ENCODE data around the gene APLNR.
"Not testable (repeated sequence)": the region's sequence is repeated elsewhere in the genome, so short reads cannot be mapped to it uniquely, and the experiment has no call there.

APLNR gene

DNA sequence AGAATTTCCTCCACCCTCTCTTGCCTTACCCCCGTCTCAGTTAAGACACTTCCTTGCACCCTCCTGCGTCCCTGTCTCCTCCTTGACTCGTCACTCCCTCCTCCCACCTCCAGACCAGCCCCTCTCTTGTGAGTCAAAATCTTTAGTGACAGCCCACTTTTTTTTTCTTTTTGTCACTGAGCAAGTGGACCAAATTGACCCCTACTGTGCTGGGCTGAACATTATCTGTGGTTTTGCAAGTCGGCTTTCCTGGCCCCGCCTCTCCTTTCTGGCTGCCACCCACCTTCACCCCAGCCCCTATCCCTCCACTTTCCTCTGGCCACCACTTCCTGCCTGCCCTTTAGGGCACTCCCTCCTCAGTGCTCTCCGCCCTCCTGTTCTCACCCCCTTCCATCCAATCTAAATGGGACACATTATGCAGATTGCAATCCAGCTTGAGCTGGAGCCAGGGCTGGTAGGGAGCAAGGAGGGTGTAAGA lies at the start of gene APLNR:
Gene APLNR, minus strand, starts transcription at position 47 of the 478 bp plus-strand sequence. CDS start 246 bp downstream, outside the sequence.
- H3K27ac Mint-ChIP-seq = no peak within 1 kb of the TSS
- H3K4me3 Mint-ChIP-seq = no peak within 1 kb of the TSS
- H3K27me3 Mint-ChIP-seq = peaks cover 46% of the 10 kb centered on the region
- peaks cover 2% of the 10 kb centered on the region for H3K4me1 Mint-ChIP-seq
- no peaks in the 10 kb centered on the region for H3K9me3 Mint-ChIP-seq
- no peaks in the 10 kb centered on the region for H3K36me3 Mint-ChIP-seq (ENCODE audit: low read depth)
- ATAC-seq (no peak), DNase-seq (no peak)

DNA sequence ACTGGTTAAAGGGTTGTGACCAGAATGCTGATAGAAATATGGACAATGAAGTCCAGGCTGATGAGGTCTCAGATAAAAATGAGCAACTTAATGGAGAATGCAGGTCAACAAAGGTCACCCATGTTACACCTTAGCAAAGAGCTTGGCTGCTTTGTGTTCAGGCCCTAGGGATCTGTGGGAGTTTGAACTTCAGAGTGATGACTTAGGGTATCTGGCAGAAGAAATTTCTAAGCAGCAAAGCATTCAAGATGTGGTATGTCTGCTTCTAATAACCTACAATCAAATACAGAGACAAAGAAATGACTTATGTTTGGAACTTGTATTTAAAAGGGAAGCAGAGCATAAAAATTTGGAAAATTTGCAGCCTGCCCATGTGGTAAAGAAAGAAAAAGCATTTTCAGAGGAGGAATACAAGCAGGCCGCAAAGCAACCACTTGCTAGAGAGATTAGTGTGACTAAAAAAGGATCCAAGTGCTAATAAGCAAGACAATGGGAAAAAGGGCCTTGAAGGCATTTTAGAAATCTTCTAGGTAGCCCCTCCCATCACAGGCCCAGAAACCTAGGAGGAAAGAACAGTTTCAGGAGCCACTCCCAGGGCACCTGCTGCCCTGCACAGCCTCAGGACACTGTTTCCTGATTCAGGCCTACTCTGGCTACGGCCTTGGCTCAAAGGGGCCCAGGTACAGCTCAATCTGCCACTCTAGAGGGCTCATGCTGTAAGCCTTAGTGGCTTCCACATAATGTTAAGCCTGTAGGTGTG lies 46.4 kb upstream of the APLNR start:
- peak; percentile 28 for ATAC-seq
- Mint-ChIP-seq H3K4me3 (no peak overlapping the region), H3K27ac (no peak overlapping the region), H3K9me3 (no peaks in the 10 kb centered on the region), H3K36me3 (ENCODE audit: low read depth) (no peaks in the 10 kb centered on the region), H3K4me1 (no peaks in the 10 kb centered on the region), H3K27me3 (peaks cover 5% of the 10 kb centered on the region)
- DNase-seq = no peak

DNA sequence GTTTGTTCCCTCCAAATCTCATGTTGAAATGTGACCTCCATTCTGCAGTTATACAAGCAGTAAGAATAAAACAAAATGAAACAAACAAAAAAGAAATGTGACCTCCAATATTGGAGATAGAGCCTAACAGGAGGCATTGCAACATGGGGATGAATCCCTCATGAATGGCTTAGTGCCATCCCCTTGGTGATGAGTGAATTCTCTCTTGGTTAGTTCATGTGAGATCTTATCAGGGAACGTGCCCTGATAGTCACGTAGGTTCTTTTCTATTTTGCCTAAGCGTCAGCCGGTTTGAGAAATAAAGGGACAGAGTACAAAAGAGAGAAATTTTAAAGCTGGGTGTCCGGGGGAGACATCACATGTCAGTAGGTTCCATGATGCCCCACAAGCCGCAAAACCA lies 44.5 kb upstream of the APLNR start:
- not testable (repeated sequence) for H3K27ac Mint-ChIP-seq; H3K4me1 Mint-ChIP-seq; H3K36me3 Mint-ChIP-seq (ENCODE audit: low read depth); DNase-seq; H3K9me3 Mint-ChIP-seq; ATAC-seq; H3K4me3 Mint-ChIP-seq
- peaks cover 18% of the 10 kb centered on the region for H3K27me3 Mint-ChIP-seq

DNA sequence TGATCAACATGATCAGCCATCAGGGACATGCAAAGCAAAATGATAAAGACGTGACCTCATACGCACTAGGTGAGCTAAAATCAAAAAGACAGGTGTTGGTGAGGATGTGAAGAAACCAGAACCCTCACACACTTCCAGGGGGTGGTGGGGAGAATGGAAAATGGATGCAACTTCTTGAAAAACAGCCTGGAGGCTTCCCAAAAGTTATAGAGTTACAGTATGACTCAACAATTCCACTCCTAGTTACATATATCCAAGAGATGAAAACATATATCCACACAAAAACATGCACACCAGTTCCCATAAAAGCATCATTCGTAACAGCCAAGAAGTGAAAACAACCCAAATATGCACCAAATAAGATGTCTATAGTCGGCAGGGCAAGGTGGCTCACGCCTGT lies 42.1 kb upstream of the APLNR start:
- peaks cover 4% of the 10 kb centered on the region for H3K4me1 Mint-ChIP-seq

DNA sequence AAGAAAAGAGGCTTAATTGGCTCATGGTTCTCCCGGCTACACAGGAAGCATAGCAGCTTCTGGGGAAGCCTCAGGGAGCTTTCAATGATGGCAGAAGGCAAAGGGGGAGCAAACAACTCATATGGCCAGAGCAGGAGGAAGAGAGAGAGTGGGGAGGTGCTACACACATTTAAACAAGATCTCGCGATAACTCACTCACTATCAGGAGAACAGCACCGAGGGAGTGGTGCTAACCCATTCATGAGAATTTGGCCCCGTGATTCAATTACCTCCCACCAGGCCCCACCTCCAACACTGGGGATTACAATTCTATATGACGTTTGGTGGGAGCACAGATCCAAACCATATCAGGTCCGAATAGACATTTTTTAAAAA lies 41.7 kb upstream of the APLNR start:
- Mint-ChIP-seq H3K4me3 (no peak overlapping the region), H3K27me3 (peaks cover 24% of the 10 kb centered on the region)

More for the DNA sequence above, 42.1 kb upstream of the APLNR start:
- Mint-ChIP-seq H3K36me3 (ENCODE audit: low read depth) (peaks cover 1% of the 10 kb centered on the region), H3K4me3 (no peak overlapping the region), H3K9me3 (peaks cover 3% of the 10 kb centered on the region), H3K27me3 (peaks cover 24% of the 10 kb centered on the region), H3K27ac (no peak overlapping the region)
- no peak for ATAC-seq
- no peak for DNase-seq

DNA sequence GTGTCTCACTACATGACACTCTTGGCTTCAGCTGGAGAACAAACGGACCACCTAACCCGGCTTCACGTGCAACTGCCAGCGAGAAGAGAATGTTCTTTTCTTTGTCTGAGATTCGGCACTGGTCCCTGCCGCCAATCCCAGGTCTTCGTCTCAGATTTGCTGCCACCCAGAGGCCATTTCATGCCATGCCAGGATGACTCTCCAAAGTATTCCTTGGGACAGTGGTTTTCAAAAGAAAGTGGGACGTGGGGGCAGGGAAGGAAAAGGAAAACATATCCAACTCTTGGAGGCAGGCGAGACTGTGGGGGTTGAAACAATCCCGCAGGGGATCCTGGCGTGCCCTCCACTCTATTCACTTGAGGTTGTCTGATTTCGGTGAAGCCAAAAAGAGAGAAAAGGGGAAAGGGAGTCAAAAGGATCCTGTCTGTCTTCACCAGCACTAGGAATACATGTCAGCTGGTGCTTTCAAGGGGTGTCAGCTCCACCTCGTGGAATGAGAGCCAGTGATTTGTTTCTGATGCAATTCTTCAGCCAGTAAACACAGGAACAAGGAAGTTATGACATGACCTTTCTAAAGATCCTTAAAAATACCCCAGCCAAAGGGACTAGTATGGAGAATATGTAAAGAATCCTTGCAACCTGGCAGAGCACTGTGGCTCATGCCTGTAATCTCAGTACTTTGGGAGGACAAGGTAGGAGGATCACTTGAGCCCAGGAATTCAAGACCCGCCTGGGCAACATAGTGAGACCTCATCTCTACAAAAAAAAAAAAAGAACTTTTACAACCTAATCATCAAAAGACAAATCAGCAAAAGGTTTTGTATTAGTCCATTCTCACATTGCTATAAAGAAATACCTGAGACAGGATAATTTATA lies 41.0 kb upstream of the APLNR start:
- peaks cover 8% of the 10 kb centered on the region for H3K9me3 Mint-ChIP-seq
- peaks cover 2% of the 10 kb centered on the region for H3K36me3 Mint-ChIP-seq (ENCODE audit: low read depth)
- H3K4me1 Mint-ChIP-seq = peaks cover 4% of the 10 kb centered on the region
- H3K27me3 Mint-ChIP-seq = peaks cover 24% of the 10 kb centered on the region
- DNase-seq (peak; percentile 46), ATAC-seq (peak; percentile 46)
- no peak overlapping the region for H3K4me3 Mint-ChIP-seq
- H3K27ac Mint-ChIP-seq = no peak overlapping the region

More for the DNA sequence above, 41.7 kb upstream of the APLNR start:
- DNase-seq (no peak), ATAC-seq (no peak)
- Mint-ChIP-seq H3K9me3 (peaks cover 3% of the 10 kb centered on the region), H3K27ac (no peak overlapping the region), H3K36me3 (ENCODE audit: low read depth) (peaks cover 2% of the 10 kb centered on the region), H3K4me1 (peaks cover 4% of the 10 kb centered on the region)

DNA sequence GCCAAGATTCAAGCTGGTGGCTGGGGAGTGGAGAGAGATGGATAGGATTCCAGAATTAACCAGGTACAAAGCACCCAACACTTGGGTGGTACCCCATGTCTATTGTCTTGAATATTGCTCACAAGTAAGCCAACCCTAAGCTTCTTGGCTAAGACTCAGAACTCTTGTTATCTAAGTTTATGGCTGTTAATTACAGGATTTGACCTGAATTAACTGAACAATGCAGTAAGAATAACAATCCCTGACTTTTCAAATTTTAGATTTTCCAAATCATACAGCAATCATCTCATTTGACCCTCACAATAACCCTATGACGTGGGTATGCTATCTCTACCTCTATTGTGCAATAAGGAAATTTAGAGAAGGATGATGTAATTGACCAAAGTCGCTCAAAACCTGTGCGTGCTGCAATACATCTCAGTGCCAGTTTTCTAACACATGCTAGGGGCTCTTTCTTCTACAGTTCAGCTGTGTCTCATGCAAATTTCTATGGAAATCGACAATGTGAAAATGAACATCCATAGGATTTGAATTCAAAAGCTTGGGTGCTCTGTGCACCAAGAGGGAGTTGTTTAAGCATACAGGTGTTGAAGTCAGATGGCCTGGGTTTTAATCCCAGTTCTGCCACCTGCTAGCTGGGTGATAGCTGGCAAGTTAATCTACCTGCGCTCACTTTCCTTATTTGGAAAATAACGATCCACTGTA lies 40.1 kb upstream of the APLNR start:
- peaks cover 2% of the 10 kb centered on the region for H3K36me3 Mint-ChIP-seq (ENCODE audit: low read depth)
- H3K4me3 Mint-ChIP-seq = no peak overlapping the region
- no peak overlapping the region for H3K27ac Mint-ChIP-seq
- DNase-seq = no peak
- H3K27me3 Mint-ChIP-seq = peaks cover 24% of the 10 kb centered on the region
- H3K4me1 Mint-ChIP-seq = peaks cover 4% of the 10 kb centered on the region
- no peak for ATAC-seq
- peaks cover 11% of the 10 kb centered on the region for H3K9me3 Mint-ChIP-seq

DNA sequence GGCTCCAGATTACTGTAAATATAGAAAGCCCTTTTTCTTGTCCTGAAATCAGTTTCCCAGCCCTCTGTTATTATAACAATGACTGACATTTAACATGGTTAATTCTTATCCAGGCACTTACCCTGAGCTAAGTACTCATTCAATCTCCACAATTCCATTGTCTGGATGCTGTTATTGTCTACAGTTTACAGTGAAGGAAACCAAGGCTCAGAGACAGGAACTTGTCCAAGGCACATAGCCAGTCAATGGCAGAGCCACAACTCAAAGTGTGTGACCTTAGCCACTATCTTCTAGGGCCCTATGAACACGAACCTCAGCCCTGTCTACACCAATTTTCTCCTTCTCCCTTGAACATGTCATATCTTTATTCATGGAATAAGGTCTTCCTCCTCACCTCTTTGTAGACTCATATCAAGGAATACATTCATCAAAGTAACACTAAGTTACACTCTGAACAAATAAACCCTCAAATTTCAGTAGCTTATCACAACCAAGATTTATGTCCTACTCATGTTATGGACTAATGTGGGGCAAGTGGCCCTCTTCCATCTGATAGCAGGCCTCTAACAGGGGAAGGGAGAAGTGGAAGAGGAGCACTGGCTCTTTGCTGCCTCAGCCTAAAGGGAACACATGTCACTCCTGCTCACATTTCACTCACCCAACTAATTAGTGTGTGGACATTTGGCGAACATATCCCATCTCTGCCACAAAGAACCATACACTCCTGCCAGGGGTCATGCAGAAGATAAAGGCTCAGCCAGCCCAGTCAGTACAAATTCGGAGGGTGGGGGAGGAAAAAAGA lies 39.3 kb upstream of the APLNR start:
- Mint-ChIP-seq H3K4me1 (peaks cover 4% of the 10 kb centered on the region), H3K4me3 (no peak overlapping the region), H3K27me3 (peaks cover 24% of the 10 kb centered on the region), H3K36me3 (ENCODE audit: low read depth) (peaks cover 2% of the 10 kb centered on the region), H3K27ac (no peak overlapping the region), H3K9me3 (peaks cover 11% of the 10 kb centered on the region)
- DNase-seq (no peak), ATAC-seq (no peak)

DNA sequence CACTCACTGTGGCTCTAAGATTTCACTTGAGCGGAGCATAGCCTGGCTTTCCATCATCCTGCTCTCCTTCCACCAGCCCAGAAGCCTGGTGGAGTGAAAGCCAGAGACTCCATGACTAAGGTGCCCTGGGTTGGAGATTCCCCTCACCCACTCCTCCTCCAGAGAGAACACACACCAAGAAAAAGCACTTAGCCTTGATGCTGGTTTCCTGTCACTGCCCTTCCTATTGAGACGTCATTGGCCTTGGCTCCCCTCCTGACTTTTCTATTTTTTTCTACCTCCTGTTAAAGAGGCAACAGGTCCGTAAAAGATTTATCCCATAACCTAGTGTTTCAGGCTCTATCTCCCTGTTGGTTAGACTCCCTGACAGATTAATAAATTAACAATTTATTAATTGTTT lies 38.5 kb upstream of the APLNR start:
- Mint-ChIP-seq H3K27me3 (peaks cover 24% of the 10 kb centered on the region), H3K27ac (no peak overlapping the region), H3K4me3 (no peak overlapping the region), H3K9me3 (peaks cover 11% of the 10 kb centered on the region), H3K36me3 (ENCODE audit: low read depth) (peaks cover 2% of the 10 kb centered on the region), H3K4me1 (peaks cover 4% of the 10 kb centered on the region)
- no peak for DNase-seq
- ATAC-seq = no peak

DNA sequence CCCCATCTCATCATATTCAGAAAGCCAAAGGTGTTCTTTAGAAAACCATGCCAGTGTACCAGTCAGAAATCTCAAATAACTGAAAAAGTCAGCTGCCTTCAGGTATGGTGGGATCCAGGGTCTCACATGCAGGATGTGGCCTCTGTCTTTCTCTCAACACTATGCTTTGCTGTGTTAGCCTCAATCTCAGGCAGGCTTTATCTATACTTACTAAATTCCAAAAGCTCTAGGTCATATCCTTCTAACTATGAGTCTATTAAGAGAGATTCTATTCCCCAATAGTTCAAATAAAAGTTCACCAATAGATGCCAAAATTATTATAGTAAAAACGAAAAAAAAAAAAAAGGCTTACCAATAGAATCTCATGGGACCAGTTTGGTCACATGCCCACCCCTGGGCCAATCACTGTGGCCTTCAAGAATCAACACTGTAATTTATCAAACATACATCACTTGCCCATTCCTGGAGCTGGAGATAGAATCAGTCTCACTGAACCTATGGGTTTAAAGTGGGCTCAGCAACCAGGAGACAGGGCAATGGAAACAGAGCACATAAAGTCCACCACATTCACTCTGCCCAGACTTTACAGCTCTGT lies 38.0 kb upstream of the APLNR start:
- DNase-seq = no peak
- Mint-ChIP-seq H3K36me3 (ENCODE audit: low read depth) (peaks cover 2% of the 10 kb centered on the region), H3K4me1 (peaks cover 4% of the 10 kb centered on the region), H3K27me3 (peaks cover 24% of the 10 kb centered on the region), H3K9me3 (peaks cover 11% of the 10 kb centered on the region), H3K27ac (no peak overlapping the region), H3K4me3 (no peak overlapping the region)
- ATAC-seq = no peak

DNA sequence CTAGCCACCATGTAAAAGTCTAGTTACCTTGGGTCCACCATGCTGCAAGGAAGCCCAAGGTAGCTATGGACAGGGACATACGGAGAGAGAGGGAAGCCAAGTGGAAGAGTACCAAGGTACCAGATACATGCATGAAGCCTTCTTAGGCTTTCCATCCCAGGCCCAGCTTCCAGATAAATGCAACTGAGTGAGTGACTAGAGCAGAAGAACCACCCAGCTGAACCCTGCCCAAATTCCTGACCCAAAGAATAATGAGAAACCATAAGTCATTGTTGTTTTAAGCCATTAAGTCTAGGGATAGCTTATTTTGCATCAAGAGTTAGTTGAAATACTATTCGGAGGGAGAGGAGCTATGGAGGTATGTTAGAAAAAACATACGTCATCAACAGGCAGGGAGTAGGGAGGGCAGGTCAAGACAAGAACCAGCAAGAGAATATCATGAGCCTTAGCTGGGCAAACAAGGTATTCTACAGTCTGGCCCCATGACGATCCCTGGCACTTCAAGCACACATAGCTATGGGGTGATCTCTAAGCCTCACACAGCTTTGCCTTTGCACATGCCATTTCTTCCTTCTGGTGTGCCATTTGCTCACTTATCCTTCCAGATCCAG lies 36.5 kb upstream of the APLNR start:
- H3K27ac Mint-ChIP-seq = no peak overlapping the region
- peaks cover 21% of the 10 kb centered on the region for H3K27me3 Mint-ChIP-seq
- ATAC-seq = no peak
- H3K9me3 Mint-ChIP-seq = peaks cover 11% of the 10 kb centered on the region
- H3K36me3 Mint-ChIP-seq (ENCODE audit: low read depth) = peaks cover 2% of the 10 kb centered on the region
- H3K4me1 Mint-ChIP-seq = peaks cover 4% of the 10 kb centered on the region
- DNase-seq = no peak
- H3K4me3 Mint-ChIP-seq = no peak overlapping the region

DNA sequence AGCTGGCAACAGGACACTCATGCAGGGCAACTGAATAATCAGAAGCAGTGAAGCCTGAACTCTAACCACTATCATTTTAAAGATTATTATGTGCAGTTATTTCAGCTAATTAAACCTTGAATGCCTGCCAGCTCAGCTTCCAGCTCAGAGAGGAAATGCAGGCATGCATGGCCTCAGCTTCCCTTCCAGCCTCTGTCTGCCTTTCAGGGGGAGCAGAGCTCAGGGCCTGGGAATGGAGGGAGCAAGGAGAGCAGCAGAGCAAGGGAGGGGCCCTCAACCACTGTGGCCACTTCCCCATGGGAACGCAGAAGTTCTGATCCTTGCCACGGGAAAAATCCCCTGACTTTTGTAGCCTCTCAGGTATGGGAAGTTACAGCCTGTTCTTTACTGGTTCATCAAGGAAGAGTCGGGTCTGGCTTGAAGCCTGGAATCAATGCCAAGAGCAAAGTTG lies 32.5 kb upstream of the APLNR start:
- ATAC-seq = no peak
- no peak overlapping the region for H3K27ac Mint-ChIP-seq
- no peaks in the 10 kb centered on the region for H3K4me1 Mint-ChIP-seq
- no peak for DNase-seq
- H3K4me3 Mint-ChIP-seq = no peak overlapping the region
- peaks cover 2% of the 10 kb centered on the region for H3K36me3 Mint-ChIP-seq (ENCODE audit: low read depth)
- H3K27me3 Mint-ChIP-seq = peaks cover 14% of the 10 kb centered on the region
- peaks cover 30% of the 10 kb centered on the region for H3K9me3 Mint-ChIP-seq

DNA sequence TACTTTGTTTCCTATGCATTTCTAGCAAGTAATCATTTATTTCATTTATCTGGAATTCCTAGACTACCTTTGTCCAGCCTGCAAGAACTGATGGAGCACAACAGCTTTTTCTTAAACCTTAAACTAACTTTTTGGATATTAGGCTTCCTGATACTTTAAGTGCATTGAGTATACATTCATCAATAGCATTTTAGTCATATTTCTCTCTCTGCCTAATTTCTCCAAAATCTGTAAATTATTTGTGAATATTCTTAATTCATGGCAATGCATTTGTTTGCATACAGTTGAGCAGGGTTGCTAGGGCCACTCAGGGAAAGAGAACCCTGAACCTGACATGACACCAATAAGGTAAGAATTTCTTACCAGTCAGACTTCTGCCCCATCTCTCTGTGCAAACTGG lies 29.1 kb upstream of the APLNR start:
- Mint-ChIP-seq H3K4me1 (no peaks in the 10 kb centered on the region), H3K36me3 (ENCODE audit: low read depth) (no peaks in the 10 kb centered on the region), H3K9me3 (peaks cover 19% of the 10 kb centered on the region), H3K4me3 (no peak overlapping the region), H3K27me3 (peaks cover 23% of the 10 kb centered on the region), H3K27ac (no peak overlapping the region)
- DNase-seq (no peak), ATAC-seq (no peak)
